Bronchial epithelial cell (primary cell): ENCODE results near the gene DENND1A. TPM values are rescaled to one million over a fixed set of nuclear protein-coding genes. Genes with fewer than 3 reads are reported as not detected.

Source experiments
- DNase-seq: peaks from one replicate; pipeline ENCODE4 v3.0.0-alpha.2; 2010; ENCODE audit warnings: low read depth
- FAIRE-seq: peaks from 2 replicates; lab custom pipeline; 2011; peaks lifted over from hg19 to GRCh38; lab: Jason Lieb, UNC
- H3K27me3 ChIP-seq: 2 replicates; pipeline ENCODE4 v1.5.1; 2011; ENCODE audit warnings: low read length; ENCODE audit not compliant: control insufficient read depth, insufficient read depth
- H3K36me3 ChIP-seq: 2 replicates; pipeline ENCODE4 v1.5.1; 2011; ENCODE audit warnings: low read length; ENCODE audit not compliant: control insufficient read depth, insufficient read depth
- H3K4me3 ChIP-seq: 2 replicates; pipeline ENCODE4 v1.5.1; 2011; ENCODE audit warnings: mild to moderate bottlenecking, low read depth, low read length, control low read depth
- CTCF ChIP-seq: IDR thresholded peaks from 2 replicates; pipeline ENCODE4 v1.5.1; 2011; ENCODE audit warnings: mild to moderate bottlenecking, moderate library complexity, low read length, control low read depth, inconsistent platforms; ENCODE audit not compliant: insufficient read depth, severe bottlenecking
- total RNA-seq: library from RNA; depleted of rRNA; stranded (reverse); fragments of >200 nt; gene quantifications from 2 replicates; pipeline ENCODE4 v1.2.1, GENCODE V29; 2014

DENND1A gene
- total RNA-seq, 1 donor from 2014 or later, result 6.1 TPM

GRCh38 chr9:123548741-123549545, 381.0 kb downstream of the DENND1A start:
- DNase-seq (no peak), FAIRE-seq (no peak)
- no peak overlapping the region for H3K4me3 ChIP-seq
- H3K36me3 ChIP-seq, result no peaks in the 10 kb centered on the region
- no peaks in the 10 kb centered on the region for H3K27me3 ChIP-seq
- TF ChIP-seq CTCF, result no peak

GRCh38 chr9:123544007-123544827, 385.7 kb downstream of the DENND1A start:
- DNase-seq, result peak; percentile 32

GRCh38 chr9:123543492-123543891, 386.4 kb downstream of the DENND1A start:
- Histone ChIP-seq H3K27me3 (no peaks in the 10 kb centered on the region), H3K36me3 (no peaks in the 10 kb centered on the region), H3K4me3 (no peak overlapping the region)
- TF ChIP-seq CTCF, result no peak
- FAIRE-seq, result no peak
- DNase-seq, result no peak

More at GRCh38 chr9:123544007-123544827, 385.7 kb downstream of the DENND1A start:
- TF ChIP-seq CTCF, result peak; percentile 54
- H3K4me3 ChIP-seq, result no peak overlapping the region
- H3K27me3 ChIP-seq, result no peaks in the 10 kb centered on the region
- FAIRE-seq, result no peak
- no peaks in the 10 kb centered on the region for H3K36me3 ChIP-seq

- H3K36me3 ChIP-seq, result no peaks in the 10 kb centered on the region
- H3K27me3 ChIP-seq, result no peaks in the 10 kb centered on the region
- DNase-seq (no peak), FAIRE-seq (no peak)
- no peak overlapping the region for H3K4me3 ChIP-seq
- TF ChIP-seq CTCF, result no peak
Measured at GRCh38 chr9:123542435-123543225, 387.3 kb downstream of the DENND1A start.

GRCh38 chr9:123541411-123541810, 388.5 kb downstream of the DENND1A start:
- no peak for FAIRE-seq
- no peaks in the 10 kb centered on the region for H3K27me3 ChIP-seq
- H3K4me3 ChIP-seq, result no peak overlapping the region
- TF ChIP-seq CTCF, result no peak
- no peaks in the 10 kb centered on the region for H3K36me3 ChIP-seq
- DNase-seq, result no peak
